Lower leg skin (tissue), 4 donors: ENCODE results near the gene TMEM184C. TPM values are rescaled to one million over a fixed set of nuclear protein-coding genes. Genes with fewer than 3 reads are reported as not detected.

Experiments used
- DNase-seq, 2 donors: peaks; one replicate each; pipeline ENCODE4 v3.0.0-alpha.2; 2019; ENCODE audit warnings: low spot score in 2 of 2
- H3K4me3 ChIP-seq: fragments of 200-600 bp; sonication (generic); 2 replicates; pipeline ENCODE4 v1.5.1; 2017; ENCODE audit warnings: mild to moderate bottlenecking, low read depth; ENCODE audit not compliant: poor library complexity, severe bottlenecking
- POLR2A ChIP-seq, 2 donors: fragments of 450-650 bp; IDR thresholded peaks; one replicate each; pipeline ENCODE4 v1.6.1; 2016 to 2017; ENCODE audit warnings: antibody characterized with exemption in 2 of 2, mild to moderate bottlenecking in 1 of 2, moderate library complexity in 1 of 2
- WGBS, 2 donors: methylation state at CpG; one replicate each; pipeline ENCODE4 v1.1.5; 2018; 5-methylcytosine and 5-hydroxymethylcytosine counted together
- intact Hi-C: fragments of 100-400 bp; cut with DNase I; formaldehyde crosslinking; loops from one replicate; pipeline ENCODE4 v1.15.0; 2023; ENCODE audit warnings: low total_unique reads
- total RNA-seq, 4 donors: library from RNA; depleted of rRNA; stranded (reverse); fragments of >200 nt; gene quantifications; one replicate each; pipeline ENCODE4 v1.1.0, GENCODE V29; 2016
- TF ChIP-seq, protein P1 (sequence below), 3 donors: fragments of 450-650 bp; IDR thresholded peaks; one replicate each; pipeline ENCODE4 v1.5.1; 2016; ENCODE audit warnings: antibody characterized with exemption in 3 of 3, mild to moderate bottlenecking in 3 of 3, moderate library complexity in 2 of 3

TMEM184C gene
- total RNA-seq, 4 donors from 2014 or later: 21.1 to 27.0 (median 25.0) TPM

DNA sequence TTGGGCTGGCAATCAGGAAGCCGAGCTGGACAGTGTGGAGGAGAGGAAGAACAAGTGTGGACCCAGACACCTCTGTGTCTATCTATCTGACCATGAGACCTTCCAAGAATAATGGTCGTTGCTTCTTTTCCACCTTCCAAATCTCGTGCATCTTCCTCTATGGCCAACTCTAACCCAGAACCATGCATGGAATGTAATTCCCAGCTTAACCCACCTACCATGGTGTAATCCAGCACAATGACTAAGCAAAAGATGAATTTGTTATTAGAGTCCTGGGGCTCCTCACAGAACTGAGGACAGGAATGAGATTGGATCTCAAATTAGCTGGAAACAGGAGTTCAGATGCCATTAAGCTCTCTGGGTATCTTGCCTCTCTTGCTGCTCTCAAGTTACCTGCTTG is 17.4 kb upstream of the TMEM184C start:
- WGBS, 2 donors: 76 to 82% methylated on average over 3 of the region's 3 CpGs
- intact Hi-C loops: no loop called here
- no peak for DNase-seq
- TF ChIP-seq POLR2A (IDR thresholded peaks at IDR 0.05): no peak
- TF ChIP-seq, protein P1, sequence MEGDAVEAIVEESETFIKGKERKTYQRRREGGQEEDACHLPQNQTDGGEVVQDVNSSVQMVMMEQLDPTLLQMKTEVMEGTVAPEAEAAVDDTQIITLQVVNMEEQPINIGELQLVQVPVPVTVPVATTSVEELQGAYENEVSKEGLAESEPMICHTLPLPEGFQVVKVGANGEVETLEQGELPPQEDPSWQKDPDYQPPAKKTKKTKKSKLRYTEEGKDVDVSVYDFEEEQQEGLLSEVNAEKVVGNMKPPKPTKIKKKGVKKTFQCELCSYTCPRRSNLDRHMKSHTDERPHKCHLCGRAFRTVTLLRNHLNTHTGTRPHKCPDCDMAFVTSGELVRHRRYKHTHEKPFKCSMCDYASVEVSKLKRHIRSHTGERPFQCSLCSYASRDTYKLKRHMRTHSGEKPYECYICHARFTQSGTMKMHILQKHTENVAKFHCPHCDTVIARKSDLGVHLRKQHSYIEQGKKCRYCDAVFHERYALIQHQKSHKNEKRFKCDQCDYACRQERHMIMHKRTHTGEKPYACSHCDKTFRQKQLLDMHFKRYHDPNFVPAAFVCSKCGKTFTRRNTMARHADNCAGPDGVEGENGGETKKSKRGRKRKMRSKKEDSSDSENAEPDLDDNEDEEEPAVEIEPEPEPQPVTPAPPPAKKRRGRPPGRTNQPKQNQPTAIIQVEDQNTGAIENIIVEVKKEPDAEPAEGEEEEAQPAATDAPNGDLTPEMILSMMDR (IDR thresholded peaks at IDR 0.05): no peak
- no peak overlapping the region for H3K4me3 ChIP-seq

DNA sequence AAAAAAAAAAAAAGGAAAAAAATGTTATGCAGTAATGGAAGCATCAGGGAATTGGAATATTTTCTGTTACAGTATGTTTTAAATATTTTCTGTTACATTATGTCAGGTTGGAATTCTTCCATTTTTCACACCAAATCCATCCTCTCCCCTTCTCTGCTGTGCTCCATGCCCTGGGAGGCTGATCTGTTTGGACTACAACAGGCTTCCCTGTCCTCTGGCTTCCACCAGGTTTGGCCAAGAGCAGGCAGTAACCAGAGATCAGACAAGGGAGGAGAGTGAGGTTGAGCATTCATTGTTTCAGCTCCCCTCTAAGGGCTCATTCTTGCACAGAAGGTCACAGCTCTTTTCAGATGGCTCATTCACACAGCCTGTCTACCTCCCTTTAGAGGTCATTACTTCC is 11.7 kb upstream of the TMEM184C start:
- no peak overlapping the region for H3K4me3 ChIP-seq
- TF ChIP-seq POLR2A (IDR thresholded peaks at IDR 0.05): no peak
- TF ChIP-seq, protein P1 (IDR thresholded peaks at IDR 0.05): no peak
- no peak for DNase-seq
- intact Hi-C loops: no loop called here

DNA sequence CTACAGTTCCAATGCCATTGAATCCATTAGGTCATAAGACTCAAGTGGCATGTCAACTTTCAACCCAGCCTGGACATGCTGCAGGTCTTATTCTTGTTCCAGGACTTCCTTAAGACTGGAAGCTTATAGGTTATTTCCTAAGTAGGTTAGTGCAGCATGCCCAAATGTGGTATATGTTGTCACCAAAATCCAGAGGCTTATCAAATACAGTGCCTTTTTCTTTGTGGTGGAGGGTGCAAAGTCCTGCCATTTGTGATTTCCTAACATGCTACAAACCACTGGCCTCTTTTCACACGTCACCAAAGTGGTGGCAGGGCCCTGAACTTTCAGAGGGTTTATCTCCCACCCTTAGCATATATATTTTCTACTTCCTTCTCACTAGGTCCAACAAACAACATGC is 9.7 kb upstream of the TMEM184C start:
- no peak overlapping the region for H3K4me3 ChIP-seq
- TF ChIP-seq, protein P1 (IDR thresholded peaks at IDR 0.05): no peak
- 86 to 87% methylated on average over 1 of the region's 1 CpG for WGBS, 2 donors
- intact Hi-C loops: no loop called here
- no peak for DNase-seq

DNA sequence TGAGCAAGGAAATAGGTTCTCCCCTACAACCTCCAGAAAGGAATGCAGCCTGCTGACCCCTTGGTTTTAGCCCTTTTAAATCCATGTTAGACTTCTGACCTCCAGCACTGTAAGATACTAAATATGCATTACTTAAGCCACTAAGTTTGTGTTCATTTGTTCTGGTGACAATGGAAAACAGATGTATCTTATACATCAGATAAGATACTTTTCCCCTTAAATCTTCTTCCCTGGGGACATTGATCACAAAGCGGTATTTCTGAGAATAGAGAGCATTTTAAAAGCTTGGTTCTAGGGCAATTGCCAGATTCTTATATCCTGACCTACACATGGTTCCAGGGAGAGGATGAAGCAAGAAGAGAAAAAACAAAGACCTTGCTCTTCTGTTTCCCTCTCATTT is 6.5 kb upstream of the TMEM184C start:
- no peak for DNase-seq
- WGBS, 2 donors: 63 to 84% methylated on average over 1 of the region's 1 CpG
- no peak overlapping the region for H3K4me3 ChIP-seq
- intact Hi-C loops: no loop called here
- TF ChIP-seq, protein P1 (IDR thresholded peaks at IDR 0.05): no peak
- TF ChIP-seq POLR2A (IDR thresholded peaks at IDR 0.05): no peak

DNA sequence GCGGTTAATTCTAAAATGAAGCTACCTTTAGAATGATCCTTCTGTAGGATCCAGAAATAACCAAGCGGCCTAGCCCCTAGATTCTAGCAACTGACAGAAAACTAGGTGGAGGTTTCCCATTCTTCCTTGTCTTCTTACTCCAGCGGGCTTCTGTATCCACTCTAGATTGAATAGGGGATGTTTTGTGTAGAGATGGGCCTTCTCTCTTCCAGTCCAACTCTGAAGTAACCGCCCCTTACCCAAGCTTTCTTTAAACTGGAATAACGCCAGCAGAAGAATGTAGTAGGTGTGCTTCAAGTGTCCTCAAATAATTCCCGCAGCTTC is 386 bp upstream of the TMEM184C start:
- no peak for DNase-seq
- WGBS, 2 donors: 28 to 35% methylated on average over 6 of the region's 6 CpGs
- intact Hi-C loops: no loop called here
- peak overlapping the region; percentile 81 for H3K4me3 ChIP-seq
- TF ChIP-seq POLR2A (IDR thresholded peaks at IDR 0.05): no peak
- TF ChIP-seq, protein P1 (IDR thresholded peaks at IDR 0.05): no peak

DNA sequence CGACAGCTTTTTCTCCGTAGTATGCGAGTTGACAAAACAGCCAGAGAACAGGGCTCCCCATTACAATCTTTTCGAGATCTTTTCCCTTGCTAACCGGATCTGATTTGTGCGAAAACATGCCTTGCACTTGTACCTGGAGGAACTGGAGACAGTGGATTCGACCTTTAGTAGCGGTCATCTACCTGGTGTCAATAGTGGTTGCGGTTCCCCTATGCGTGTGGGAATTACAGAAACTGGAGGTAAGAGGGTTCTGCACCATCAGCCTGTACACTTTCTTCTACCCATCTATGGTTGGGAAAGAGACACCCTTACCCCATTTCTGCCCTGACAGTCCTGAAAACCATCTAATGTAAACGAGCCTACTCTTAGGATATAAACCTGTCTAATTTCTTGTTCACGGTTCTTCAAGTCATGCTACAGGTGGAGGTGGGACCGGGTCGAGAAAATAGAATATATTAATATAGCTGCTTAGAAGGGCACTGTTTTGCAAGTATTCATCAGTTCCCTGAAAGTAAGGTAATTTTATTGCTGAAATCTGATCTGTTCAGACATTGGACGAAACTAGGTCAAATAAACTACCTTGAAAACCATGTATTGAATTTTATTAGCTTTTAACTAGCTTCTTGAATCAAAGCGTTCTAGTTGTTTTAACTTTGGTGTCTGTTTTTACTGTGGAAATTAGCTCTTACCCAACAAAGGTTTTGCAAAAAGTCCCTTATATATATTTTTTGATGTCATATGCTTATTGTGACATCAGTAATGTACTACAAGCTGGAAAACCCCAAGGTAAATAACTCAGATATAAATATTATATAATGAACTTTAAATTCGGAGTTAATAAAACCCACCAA is 869 bp downstream of the TMEM184C start:
- TF ChIP-seq, protein P1 (IDR thresholded peaks at IDR 0.05): no peak
- no peak for TF ChIP-seq POLR2A (IDR thresholded peaks at IDR 0.05)
- peak overlapping the region; percentile 81 for H3K4me3 ChIP-seq
- 9 to 12% methylated on average over 17 of the region's 17 CpGs for WGBS, 2 donors
- no peak for DNase-seq
- intact Hi-C loops: no loop called here
